Activated CD8-positive, alpha-beta memory T cell treated with anti-CD3 and anti-CD28 coated beads for 4 hours (primary cell): ENCODE data around the gene S100A13.

Experiments used
- DNase-seq, 2 donors: peaks; one replicate each; pipeline ENCODE4 v3.0.0-alpha.2; 2020; ENCODE audit warnings: low read depth in 2 of 2

The S100A13 gene

DNA sequence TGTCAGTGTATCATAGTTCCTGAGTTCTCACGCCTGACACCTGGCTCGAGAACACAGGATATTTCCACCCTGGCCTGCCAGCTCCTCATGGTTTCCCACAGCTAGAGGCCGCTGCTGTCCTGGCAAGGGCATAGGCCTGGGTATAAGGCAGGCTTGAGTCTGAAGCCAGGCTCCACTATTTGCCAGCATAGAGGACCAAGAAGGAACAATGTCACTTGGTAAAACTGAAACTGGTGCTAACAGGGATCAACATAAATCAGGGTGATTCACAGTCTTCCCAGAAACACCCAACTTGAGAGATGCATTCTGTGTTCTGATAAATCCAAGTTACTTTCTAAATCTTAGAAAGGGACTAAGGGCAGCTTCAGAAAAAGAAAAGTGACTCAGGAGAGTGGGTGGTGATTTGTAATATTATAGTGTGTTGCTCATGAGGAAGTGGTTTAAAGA, 54.7 kb downstream of the S100A13 start:
- DNase-seq: no peak

GRCh38 chr1:153571706-153572105, 55.6 kb downstream of the S100A13 start:
- DNase-seq: no peak

DNA sequence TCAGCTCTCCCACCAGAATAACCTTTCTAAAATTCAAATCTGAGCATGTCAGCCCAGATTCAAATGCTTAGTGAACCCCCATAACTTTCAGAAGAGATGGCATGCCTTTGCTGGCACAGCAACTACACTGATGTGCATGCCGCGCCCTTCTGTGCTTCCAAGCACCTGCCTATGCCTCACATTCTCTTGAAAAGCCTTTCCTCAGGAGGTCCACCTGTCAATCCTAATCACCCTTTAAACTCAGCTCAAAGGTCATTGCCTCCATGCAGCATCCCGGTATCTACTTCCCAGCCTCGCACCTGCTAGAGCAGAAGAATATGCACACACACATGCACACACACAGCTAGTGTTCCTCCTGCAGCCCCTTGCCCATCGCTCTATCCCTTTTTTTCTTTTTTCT, 56.4 kb downstream of the S100A13 start:
- no peak for DNase-seq

- DNase-seq: no peak
Measured at GRCh38 chr1:153569465-153569864, 57.8 kb downstream of the S100A13 start.
